HCT116 (cell line): ENCODE data around the gene CAVIN1. TPM values are rescaled to one million over a fixed set of nuclear protein-coding genes. Genes with fewer than 3 reads are reported as not detected.

Experiments used
- ATAC-seq: fragments of 200-7000 bp; cut with Tn5 transposase; 2 replicates; pipeline ENCODE4 v1.9.1; 2020; ENCODE audit warnings: mild to moderate bottlenecking, moderate library complexity
- BruUV-seq: library from RNA; stranded (reverse); fragments of 400-500 nt; replicated peaks from 2 replicates; lab custom pipeline; 2021; lab: Mats Ljungman, UMichigan
- CTCF ChIA-PET: fragments of 300-600 bp; sonication (Branson Sonifier 250); formaldehyde crosslinking; loops from one replicate; lab custom pipeline; 2021; ENCODE audit warnings: antibody characterized with exemption; lab: Charles Lee
- POLR2A ChIA-PET: fragments of 300-600, 350-600 bp; sonication (Branson Sonifier 250); formaldehyde crosslinking; loops from one replicate; lab custom pipeline; 2021; ENCODE audit warnings: antibody characterized with exemption; lab: Charles Lee
- RAD21 ChIA-PET, 2 experiments: fragments of 300-600 bp; sonication (Branson Sonifier 250); formaldehyde crosslinking; loops; one replicate each; lab custom pipeline; 2023; ENCODE audit warnings: low total read pairs in 2 of 2; ENCODE audit not compliant: uncharacterized antibody in 2 of 2, unreplicated experiment in 2 of 2, low non-redundant PET in 1 of 2; lab: Charles Lee
- DNase-seq: peaks from one replicate; pipeline ENCODE4 v3.0.0-alpha.2; 2010; ENCODE audit warnings: low read depth, low spot score
- H2AFZ ChIP-seq: fragments of 200-600 bp; shearing (Covaris generic), sonication (generic); 2 replicates; pipeline ENCODE4 v1.6.1; 2017; ENCODE audit warnings: low read depth, mixed run types, mixed read lengths, antibody characterized with exemption, low read length; ENCODE audit not compliant: poor library complexity, severe bottlenecking
- H3K27ac ChIP-seq: 2 replicates; pipeline ENCODE4 v1.5.1; 2012; ENCODE audit warnings: low read depth, low read length
- H3K27me3 ChIP-seq: fragments of 200-600 bp; sonication (generic); 2 replicates; pipeline ENCODE4 v1.6.1; 2016; ENCODE audit warnings: mixed run types, low read length, mixed read lengths; ENCODE audit not compliant: insufficient read depth
- H3K36me3 ChIP-seq, 2 experiments: fragments of 200-500 bp in 1 of 2; fragments of 200-600 bp in 1 of 2; sonication (Bioruptor generic) in 1 of 2; sonication (generic) in 1 of 2; 2 replicates each; pipeline versions ENCODE4 v1.5.1 to v1.6.1; 2014 to 2016; ENCODE audit warnings: low read length in 2 of 2, inconsistent platforms in 1 of 2, mixed read lengths in 1 of 2, mixed run types in 1 of 2; ENCODE audit not compliant: insufficient read depth in 2 of 2, control insufficient read depth in 1 of 2
- H3K4me1 ChIP-seq, 2 experiments: fragments of 200-600 bp in 1 of 2; sonication (generic) in 1 of 2; 2 replicates each; pipeline versions ENCODE4 v1.5.1 to v1.6.1; 2012 to 2017; ENCODE audit warnings: low read length in 2 of 2, inconsistent platforms in 1 of 2, mild to moderate bottlenecking in 1 of 2, mixed read lengths in 1 of 2, mixed run types in 1 of 2, moderate library complexity in 1 of 2; ENCODE audit not compliant: insufficient read depth in 2 of 2, control insufficient read depth in 1 of 2
- H3K4me2 ChIP-seq: fragments of 200-600 bp; sonication (generic); 2 replicates; pipeline ENCODE4 v1.6.1; 2017; ENCODE audit warnings: mixed run types, low read length, mixed read lengths
- H3K4me3 ChIP-seq, 2 experiments: fragments of 200-600 bp in 1 of 2; sonication (generic) in 1 of 2; replicated peaks in 1 of 2; 2 replicates each; pipeline ENCODE4 v1.5.1; 2011 to 2016; ENCODE audit warnings: low read length in 2 of 2, control low read depth in 1 of 2, low read depth in 1 of 2, mild to moderate bottlenecking in 1 of 2, mixed read lengths in 1 of 2, mixed run types in 1 of 2
- H3K79me2 ChIP-seq: fragments of 200-600 bp; sonication (generic); 2 replicates; pipeline ENCODE4 v1.6.1; 2017; ENCODE audit warnings: mild to moderate bottlenecking, mixed run types, low read length, moderate library complexity, mixed read lengths; ENCODE audit not compliant: insufficient read depth
- H3K9ac ChIP-seq: fragments of 200-600 bp; sonication (generic); 2 replicates; pipeline ENCODE4 v1.6.1; 2016; ENCODE audit warnings: low read length, mixed read lengths
- H3K9me2 ChIP-seq: fragments of 200-600 bp; sonication (generic), shearing (Covaris generic); 2 replicates; pipeline ENCODE4 v1.6.1; 2017; ENCODE audit warnings: mixed run types, mild to moderate bottlenecking, moderate library complexity; ENCODE audit not compliant: insufficient read depth
- H3K9me3 ChIP-seq, 2 experiments: fragments of 200-500 bp in 1 of 2; fragments of 200-600 bp in 1 of 2; sonication (Bioruptor generic) in 1 of 2; sonication (generic) in 1 of 2; 2 replicates each; pipeline ENCODE4 v1.6.1; 2014 to 2017; ENCODE audit warnings: low read length in 2 of 2, mixed read lengths in 2 of 2, inconsistent platforms in 1 of 2, low read depth in 1 of 2, mild to moderate bottlenecking in 1 of 2, mixed run types in 1 of 2, moderate library complexity in 1 of 2; ENCODE audit not compliant: control insufficient read depth in 1 of 2, insufficient read depth in 1 of 2
- H4K20me1 ChIP-seq: fragments of 200-600 bp; sonication (generic), shearing (Covaris generic); 2 replicates; pipeline ENCODE4 v1.6.1; 2017; ENCODE audit warnings: mixed run types, mild to moderate bottlenecking, moderate library complexity; ENCODE audit not compliant: insufficient read depth
- ATF3 ChIP-seq: IDR thresholded peaks from 2 replicates; pipeline ENCODE4 v1.6.1; 2012
- CBX3 ChIP-seq: IDR thresholded peaks from 2 replicates; pipeline ENCODE4 v1.6.1; 2012; ENCODE audit warnings: low read depth
- EGR1 ChIP-seq: IDR thresholded peaks from 2 replicates; pipeline ENCODE4 v1.6.1; 2012; ENCODE audit warnings: low read depth
- EZH2 ChIP-seq: fragments of 200-600 bp; sonication (generic); IDR thresholded peaks from 2 replicates; pipeline ENCODE4 v1.6.1; 2017; ENCODE audit warnings: antibody characterized with exemption, mixed run types
- EZH2phosphoT487 ChIP-seq: fragments of 200-600 bp; IDR thresholded peaks from 2 replicates; pipeline ENCODE4 v1.6.1; 2018; ENCODE audit warnings: antibody characterized with exemption, borderline replicate concordance
- FOSL1 ChIP-seq: IDR thresholded peaks from 2 replicates; pipeline ENCODE4 v1.6.1; 2012; ENCODE audit warnings: low read depth
- JUND ChIP-seq: IDR thresholded peaks from 2 replicates; pipeline ENCODE4 v1.6.1; 2012
- POLR2A ChIP-seq: IDR thresholded peaks from 2 replicates; pipeline ENCODE4 v1.7.0; 2011; ENCODE audit warnings: borderline replicate concordance; ENCODE audit not compliant: insufficient read depth, insufficient read length; ENCODE audit errors: extremely low read depth
- POLR2AphosphoS5 ChIP-seq: IDR thresholded peaks from 2 replicates; pipeline ENCODE4 v1.6.1; 2011; ENCODE audit warnings: mild to moderate bottlenecking, low read depth, low read length, moderate library complexity
- RAD21 ChIP-seq: IDR thresholded peaks from 2 replicates; pipeline ENCODE4 v1.6.1; 2012; ENCODE audit warnings: low read depth, mild to moderate bottlenecking
- REST ChIP-seq: IDR thresholded peaks from 2 replicates; pipeline ENCODE4 v1.6.1; 2012; ENCODE audit warnings: low read depth
- SIN3A ChIP-seq: IDR thresholded peaks from 2 replicates; pipeline ENCODE4 v1.6.1; 2012; ENCODE audit warnings: low read depth
- SP1 ChIP-seq: IDR thresholded peaks from 2 replicates; pipeline ENCODE4 v1.6.1; 2012; ENCODE audit warnings: low read depth
- SRF ChIP-seq: IDR thresholded peaks from 2 replicates; pipeline ENCODE4 v1.6.1; 2012; ENCODE audit warnings: low read depth
- TCF7L2 ChIP-seq: IDR thresholded peaks from 2 replicates; pipeline ENCODE4 v1.7.0; 2011; ENCODE audit warnings: borderline replicate concordance, inconsistent platforms; ENCODE audit not compliant: insufficient read depth, insufficient read length; ENCODE audit errors: extremely low read depth
- YY1 ChIP-seq: IDR thresholded peaks from 2 replicates; pipeline ENCODE4 v1.6.1; 2011; ENCODE audit warnings: low read length, low read depth, moderate library complexity, mild to moderate bottlenecking; ENCODE audit not compliant: insufficient replicate concordance; ENCODE audit errors: extremely low read depth
- ZBTB33 ChIP-seq: IDR thresholded peaks from 2 replicates; pipeline ENCODE4 v1.6.1; 2011; ENCODE audit warnings: mild to moderate bottlenecking, low read length, moderate library complexity; ENCODE audit not compliant: insufficient replicate concordance; ENCODE audit errors: extremely low read depth
- ZFX ChIP-seq: fragments of 450-650 bp; IDR thresholded peaks from 2 replicates; pipeline ENCODE4 v1.6.1; 2017
- ZNF274 ChIP-seq: fragments of 200-500 bp; sonication (Bioruptor generic); IDR thresholded peaks from 2 replicates; pipeline ENCODE4 v1.6.1; 2014; ENCODE audit warnings: mild to moderate bottlenecking, low read depth, low read length, inconsistent platforms
- intact Hi-C: fragments of 100-400 bp; cut with micrococcal nuclease; formaldehyde crosslinking; loops from 2 replicates; pipeline ENCODE4 v1.10.0; 2022
- total RNA-seq: library from RNA; stranded (reverse); gene quantifications from one replicate; pipeline ENCODE4 v1.2.1, GENCODE V29; 2021; ENCODE audit not compliant: unreplicated experiment
- TF ChIP-seq, protein P1 (sequence below), 3 experiments: fragments of 200-600 bp in 1 of 3; sonication (generic) in 1 of 3; IDR thresholded peaks in 2 of 3; conservative IDR thresholded peaks in 1 of 3; 2 replicates each; pipeline ENCODE4 v1.5.1; 2012 to 2017; ENCODE audit warnings: low read depth in 2 of 3, low read length in 2 of 3, antibody characterized with exemption in 1 of 3, borderline replicate concordance in 1 of 3, control low read depth in 1 of 3, mild to moderate bottlenecking in 1 of 3, mixed read lengths in 1 of 3, mixed run types in 1 of 3, moderate library complexity in 1 of 3; ENCODE audit not compliant: insufficient read depth in 1 of 3

Gene CAVIN1
- total RNA-seq, 1 experiment from 2014 or later = 79.7 TPM

GRCh38 chr17:42453439-42453838 is 30.4 kb upstream of the CAVIN1 start:
- Histone ChIP-seq H3K27me3 (no peaks in the 10 kb centered on the region), H3K9me2 (no peaks in the 10 kb centered on the region), H3K79me2 (no peaks in the 10 kb centered on the region), H4K20me1 (no peaks in the 10 kb centered on the region), H3K9me3 (no peaks in the 10 kb centered on the region), H2AFZ (no peak overlapping the region), H3K4me1 (peaks cover 4 to 7% of the 10 kb centered on the region in 2 experiments; a peak in 2 of 4 replicates), H3K27ac (no peak overlapping the region), H3K36me3 (no peaks in the 10 kb centered on the region), H3K4me2 (no peak overlapping the region), H3K9ac (no peak overlapping the region), H3K4me3 (no peak overlapping the region)
- RAD21 ChIA-PET = no interaction called here
- CTCF ChIA-PET = no interaction called here
- no peak for DNase-seq
- TF ChIP-seq JUND (no peak), TCF7L2 (no peak), POLR2AphosphoS5 (no peak), RAD21 (no peak), ZNF274 (no peak), EGR1 (no peak), POLR2A (no peak), ZFX (no peak), SIN3A (no peak), CBX3 (no peak), SP1 (no peak), ATF3 (no peak), YY1 (no peak), EZH2 (no peak), REST (no peak), EZH2phosphoT487 (no peak), FOSL1 (no peak), ZBTB33 (no peak), SRF (no peak)
- TF ChIP-seq, protein P1, sequence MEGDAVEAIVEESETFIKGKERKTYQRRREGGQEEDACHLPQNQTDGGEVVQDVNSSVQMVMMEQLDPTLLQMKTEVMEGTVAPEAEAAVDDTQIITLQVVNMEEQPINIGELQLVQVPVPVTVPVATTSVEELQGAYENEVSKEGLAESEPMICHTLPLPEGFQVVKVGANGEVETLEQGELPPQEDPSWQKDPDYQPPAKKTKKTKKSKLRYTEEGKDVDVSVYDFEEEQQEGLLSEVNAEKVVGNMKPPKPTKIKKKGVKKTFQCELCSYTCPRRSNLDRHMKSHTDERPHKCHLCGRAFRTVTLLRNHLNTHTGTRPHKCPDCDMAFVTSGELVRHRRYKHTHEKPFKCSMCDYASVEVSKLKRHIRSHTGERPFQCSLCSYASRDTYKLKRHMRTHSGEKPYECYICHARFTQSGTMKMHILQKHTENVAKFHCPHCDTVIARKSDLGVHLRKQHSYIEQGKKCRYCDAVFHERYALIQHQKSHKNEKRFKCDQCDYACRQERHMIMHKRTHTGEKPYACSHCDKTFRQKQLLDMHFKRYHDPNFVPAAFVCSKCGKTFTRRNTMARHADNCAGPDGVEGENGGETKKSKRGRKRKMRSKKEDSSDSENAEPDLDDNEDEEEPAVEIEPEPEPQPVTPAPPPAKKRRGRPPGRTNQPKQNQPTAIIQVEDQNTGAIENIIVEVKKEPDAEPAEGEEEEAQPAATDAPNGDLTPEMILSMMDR (IDR thresholded peaks at IDR 0.05 in 2 of 3, conservative IDR thresholded peaks at IDR 0.05 in 1 of 3; ENCODE audit: borderline replicate concordance in 1 of 3, insufficient read depth in 1 of 3, low read depth in 2 of 3, low read length in 2 of 3) = no peak
- no TSS peak for BruUV-seq
- POLR2A ChIA-PET = no interaction called here
- intact Hi-C loops = no loop called here
- no peak for ATAC-seq
